HepG2 (cell line): ENCODE measurements around the gene REST. TPM values are rescaled to one million over a fixed set of nuclear protein-coding genes. Genes with fewer than 3 reads are reported as not detected.

Experiments
- CEBPZ ChIP-seq: IDR thresholded peaks from 2 replicates; pipeline ENCODE4 v1.6.1; 2012; ENCODE audit warnings: low read length, improper control_type of control experiment
- CREM ChIP-seq, 2 experiments: sonication (generic) in 1 of 2; formaldehyde crosslinking in 1 of 2; IDR thresholded peaks; 2 replicates each; pipeline versions ENCODE4 v1.4.0 to v1.6.1; 2016 to 2020; ENCODE audit warnings: antibody characterized with exemption in 1 of 2, mild to moderate bottlenecking in 1 of 2, missing genetic modification reagents in 1 of 2
- HDAC1 ChIP-seq: sonication (generic); formaldehyde crosslinking; IDR thresholded peaks from 2 replicates; pipeline ENCODE4 v1.5.1; 2020; ENCODE audit warnings: mild to moderate bottlenecking, missing genetic modification reagents
- MLXIP ChIP-seq: sonication (generic); formaldehyde crosslinking; IDR thresholded peaks from 2 replicates; pipeline ENCODE4 v1.9.0; 2021; ENCODE audit warnings: missing genetic modification reagents, borderline replicate concordance
- PAX8 ChIP-seq: sonication (generic); formaldehyde crosslinking; IDR thresholded peaks from 2 replicates; pipeline ENCODE4 v1.8.0; 2022; ENCODE audit warnings: mild to moderate bottlenecking, missing genetic modification reagents, borderline replicate concordance
- PBX3 ChIP-seq: sonication (generic); formaldehyde crosslinking; IDR thresholded peaks from 2 replicates; pipeline ENCODE4 v1.8.1; 2023; ENCODE audit warnings: missing genetic modification reagents, inconsistent platforms, borderline replicate concordance
- SMC3 ChIP-seq: IDR thresholded peaks from 2 replicates; pipeline ENCODE4 v1.6.1; 2011; ENCODE audit warnings: low read length, improper control_type of control experiment
- SPEN ChIP-seq: sonication (generic); formaldehyde crosslinking; IDR thresholded peaks from 2 replicates; pipeline ENCODE4 v1.5.1; 2020; ENCODE audit warnings: low read depth, mild to moderate bottlenecking, missing genetic modification reagents
- ZKSCAN5 ChIP-seq: sonication (generic); formaldehyde crosslinking; IDR thresholded peaks from 2 replicates; pipeline ENCODE4 v1.5.1; 2020; ENCODE audit warnings: mild to moderate bottlenecking, missing genetic modification reagents
- ZNF12 ChIP-seq: sonication (generic); formaldehyde crosslinking; IDR thresholded peaks from 2 replicates; pipeline ENCODE4 v1.5.0; 2020; ENCODE audit warnings: missing genetic modification reagents
- ZNF121 ChIP-seq: sonication (generic); formaldehyde crosslinking; IDR thresholded peaks from 2 replicates; pipeline ENCODE4 v1.5.0; 2020; ENCODE audit warnings: mild to moderate bottlenecking, missing genetic modification reagents
- ZNF142 ChIP-seq: sonication (generic); formaldehyde crosslinking; IDR thresholded peaks from 2 replicates; pipeline ENCODE4 v1.4.0; 2020; ENCODE audit warnings: missing genetic modification reagents
- ZNF768 ChIP-seq: sonication (generic); formaldehyde crosslinking; IDR thresholded peaks from 2 replicates; pipeline ENCODE4 v1.4.0; 2020; ENCODE audit warnings: missing genetic modification reagents
- ZSCAN31 ChIP-seq: sonication (generic); formaldehyde crosslinking; IDR thresholded peaks from 2 replicates; pipeline ENCODE4 v1.5.0; 2020; ENCODE audit warnings: low read depth, mild to moderate bottlenecking, missing genetic modification reagents
- polyA plus RNA-seq, 8 experiments: library from polyadenylated mRNA; depleted of rRNA in 3 of 8; stranded (reverse) in 7 of 8; unstranded in 1 of 8; fragments of >200 nt; fragmentation: Illumina TruSeq in 4 of 8; extraction: Trizol in 4 of 8; gene quantifications; 2 replicates each; pipeline versions ENCODE4 v1.2.1 to v1.2.3, GENCODE V29; 2011 to 2016; ENCODE audit warnings: low read depth in 4 of 8, missing spikeins in 1 of 8, mixed read lengths in 1 of 8; ENCODE audit not compliant: insufficient read depth in 1 of 8
- total RNA-seq, 5 experiments: library from RNA; depleted of rRNA; stranded (reverse); fragments of >200 nt; fragmentation: Illumina TruSeq; extraction: Trizol; gene quantifications; 2 replicates each; pipeline ENCODE4 v1.2.3, GENCODE V29; 2016; ENCODE audit warnings: low read depth in 1 of 5

REST gene
- total and polyA plus RNA-seq, 2 of the 13 experiments (the other 11 are each of a cell fraction or from before 2014, with no cell fraction given) = 12.7 to 22.4 TPM

- TF ChIP-seq CEBPZ (no peak), CREM (IDR thresholded peaks at IDR 0.05) (no peak), CREM (CRISPR knock-in tag; IDR thresholded peaks at IDR 0.05) (no peak), ZNF121 (CRISPR knock-in tag) (peak; percentile 76), SPEN (CRISPR knock-in tag) (no peak; the same call in 1 of the 2 replicates), SMC3 (no peak), HDAC1 (CRISPR knock-in tag) (peak; percentile 13; the same call in 1 of the 2 replicates), ZKSCAN5 (CRISPR knock-in tag) (no peak), MLXIP (CRISPR knock-in tag) (no peak), PBX3 (CRISPR knock-in tag) (no peak), ZNF142 (CRISPR knock-in tag) (peak; percentile 36; the same call in 1 of the 2 replicates), ZNF12 (CRISPR knock-in tag) (no peak), ZNF768 (CRISPR knock-in tag) (peak; percentile 37; the same call in 1 of the 2 replicates), ZSCAN31 (CRISPR knock-in tag) (0 out of 2 replicates have a peak, but pooled peaks have one; percentile 57), PAX8 (CRISPR knock-in tag) (0 out of 2 replicates have a peak, but pooled peaks have one; percentile 37)
Observed at GRCh38 chr4:56908206-56909085, 746 bp downstream of the REST start (continued).
